ENCODE measurements around the gene PCMTD2. TPM values are rescaled to one million over a fixed set of nuclear protein-coding genes. Genes with fewer than 3 reads are reported as not detected.

PCMTD2 gene
- total and polyA plus RNA-seq, 10 of the 15 experiments (the other 5 are each of a cell fraction or from before 2014, with no cell fraction given): 6.8 to 36.8 (median 16.5) TPM

- ChIA-PET POLR2A (no interaction called here), SMC1A (ENCODE audit: uncharacterized antibody, unreplicated experiment) (no interaction called here), RAD21 (ENCODE audit: unreplicated experiment) (no interaction called here), CTCF (no interaction called here)
- BruUV-seq (replicated peaks): no TSS peak
- no peaks in the 10 kb centered on the region for H3K9me3 ChIP-seq (replicated peaks; ENCODE audit: control insufficient read depth, insufficient read depth, low read length)
- FAIRE-seq (no peak), ATAC-seq (no peak), DNase-seq (ENCODE audit: low read depth, low spot score) (no peak)
- H3K9ac ChIP-seq (ENCODE audit: control insufficient read depth, insufficient read depth, low read length): no peak overlapping the region
- H4K20me1 ChIP-seq (ENCODE audit: control insufficient read depth, insufficient read depth): no peaks in the 10 kb centered on the region
- no peak overlapping the region for H3K4me3 ChIP-seq
- H3K36me3 ChIP-seq (ENCODE audit: control insufficient read depth in 2 of 2, insufficient read depth in 2 of 2, low read length in 1 of 2): no peaks in the 10 kb centered on the region
- H3K27ac ChIP-seq (ENCODE audit: control insufficient read depth, insufficient read depth): no peak overlapping the region
- no peaks in the 10 kb centered on the region for H3K79me2 ChIP-seq (ENCODE audit: control insufficient read depth, insufficient read depth, low read length)
- H2AFZ ChIP-seq (ENCODE audit: control insufficient read depth, low read depth, low read length): no peak overlapping the region
- TF ChIP-seq TCF7 (IDR thresholded peaks at IDR 0.05; ENCODE audit: borderline replicate concordance) (no peak), BCLAF1 (IDR thresholded peaks at IDR 0.05) (no peak), ELK1 (IDR thresholded peaks at IDR 0.05; ENCODE audit: low read depth, low read length) (no peak), ZNF622 (IDR thresholded peaks at IDR 0.05) (no peak), MTA2 (IDR thresholded peaks at IDR 0.05; ENCODE audit: low read depth) (no peak), EED (IDR thresholded peaks at IDR 0.05; ENCODE audit: low read depth) (no peak), SMAD5 (IDR thresholded peaks at IDR 0.05; ENCODE audit: low read depth) (no peak), SRF (IDR thresholded peaks at IDR 0.05; ENCODE audit: low read depth in 2 of 2, low read length in 2 of 2) (no peak), BRCA1 (IDR thresholded peaks at IDR 0.05; ENCODE audit: low read depth, low read length) (no peak), TARDBP (IDR thresholded peaks at IDR 0.05; ENCODE audit: borderline replicate concordance) (no peak), ZZZ3 (IDR thresholded peaks at IDR 0.05; ENCODE audit: control insufficient read depth, insufficient read length, low read depth) (no peak), MYB (IDR thresholded peaks at IDR 0.05; ENCODE audit: borderline replicate concordance, low read depth, low read length) (no peak), SUPT20H (IDR thresholded peaks at IDR 0.05; ENCODE audit: borderline replicate concordance, control insufficient read depth, low read depth, low read length) (no peak), CBX3 (IDR thresholded peaks at IDR 0.05; ENCODE audit: borderline replicate concordance, low read depth) (no peak), SMARCA5 (IDR thresholded peaks at IDR 0.05) (no peak)
- H3K4me2 ChIP-seq (ENCODE audit: control insufficient read depth, insufficient read depth): no peak overlapping the region
- peaks cover 2 to 4% of the 10 kb centered on the region in 2 experiments; a peak in 3 of 4 replicates for H3K27me3 ChIP-seq (replicated peaks in 1 of 2; ENCODE audit: control insufficient read depth in 2 of 2, insufficient read depth in 2 of 2, low read length in 1 of 2)
- intact Hi-C loops (cut with micrococcal nuclease; ENCODE audit: unreplicated experiment): no loop called here
- no peaks in the 10 kb centered on the region for H3K4me1 ChIP-seq (ENCODE audit: control insufficient read depth, insufficient read depth, low read length)
- in situ Hi-C loops (cut with MboI): no loop called here
- WGBS (ENCODE audit: insufficient coverage, insufficient replicate concordance, low lambda C conversion rate, missing lambda C conversion rate): 50% methylated on average over 25 of the region's 25 CpGs
Measured at GRCh38 chr20:64207641-64208590, 47.6 kb upstream of the PCMTD2 start.

All from GM12878 (cell line).